Spinal cord (tissue), 10 donors: ENCODE results near the gene ORMDL2. TPM values are rescaled to one million over a fixed set of nuclear protein-coding genes. Genes with fewer than 3 reads are reported as not detected.

Experiments used
- DNase-seq, 6 donors: peaks; one replicate each; pipeline versions ENCODE4 v3.0.0 to v3.0.0-alpha.2; 2013 to 2015; ENCODE audit warnings: low spot score in 6 of 6, low read depth in 4 of 6
- H3K27ac ChIP-seq: one replicate; pipeline ENCODE4 v1.5.1; 2013; ENCODE audit warnings: low read depth, low read length, control low read depth
- H3K27me3 ChIP-seq: one replicate; pipeline ENCODE4 v1.6.1; 2013; ENCODE audit warnings: low read length; ENCODE audit not compliant: control insufficient read depth, insufficient read depth
- H3K36me3 ChIP-seq: one replicate; pipeline ENCODE4 v1.6.1; 2013; ENCODE audit warnings: low read length; ENCODE audit not compliant: control insufficient read depth, insufficient read depth
- H3K4me1 ChIP-seq: one replicate; pipeline ENCODE4 v1.6.1; 2013; ENCODE audit warnings: low read length; ENCODE audit not compliant: control insufficient read depth, insufficient read depth
- H3K4me3 ChIP-seq: one replicate; pipeline ENCODE4 v1.5.1; 2013; ENCODE audit warnings: low read depth, low read length, control low read depth
- H3K9me3 ChIP-seq: one replicate; pipeline ENCODE4 v1.6.1; 2013; ENCODE audit warnings: low read length; ENCODE audit not compliant: control insufficient read depth, insufficient read depth
- WGBS: methylation state at CpG from one replicate; pipeline ENCODE4 v1.1.5; 2013; ENCODE audit warnings: missing lambda C conversion rate; ENCODE audit not compliant: insufficient coverage; 5-methylcytosine and 5-hydroxymethylcytosine counted together
- polyA plus RNA-seq, 2 donors: library from polyadenylated mRNA; unstranded; fragments of 120-200 nt; gene quantifications; one replicate each; pipeline ENCODE4 v1.2.1, GENCODE V29; 2013; ENCODE audit not compliant: insufficient read length in 2 of 2
- total RNA-seq, 2 donors: library from RNA; depleted of rRNA in 1 of 2; stranded (reverse); fragments of 120-200 nt in 1 of 2; fragments of >200 nt in 1 of 2; gene quantifications; one replicate each; pipeline versions ENCODE4 v1.2.3 to v1.2.4, GENCODE V29; 2013 to 2014
- donor health status: healthy.

Gene ORMDL2
- total and polyA plus RNA-seq, 4 donors = 12.6 to 29.9 (median 24.5) TPM

DNA sequence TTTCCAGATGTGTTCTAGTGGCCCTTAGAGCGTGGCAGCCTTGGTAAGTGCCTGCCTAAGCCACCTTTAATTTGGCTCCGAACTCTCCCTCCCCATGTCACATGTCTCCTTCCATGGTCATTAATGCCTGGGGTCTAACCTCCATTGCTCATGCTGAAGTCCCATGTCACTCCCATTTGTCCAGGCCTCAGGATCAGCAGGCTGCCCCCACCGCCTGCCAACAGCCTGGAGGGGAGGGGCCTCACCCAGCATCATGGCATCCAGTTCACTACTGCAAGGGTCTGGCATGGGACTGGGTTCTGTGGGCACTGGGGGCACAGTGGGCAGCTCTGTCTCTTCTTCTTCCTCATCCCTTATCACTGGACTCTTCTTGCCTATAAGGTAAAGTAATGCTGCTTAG lies 20.5 kb downstream of the ORMDL2 start:
- WGBS = 82% methylated on average over 3 of the region's 3 CpGs
- Histone ChIP-seq H3K9me3 (no peaks in the 10 kb centered on the region), H3K4me1 (peaks cover 1% of the 10 kb centered on the region), H3K4me3 (no peak overlapping the region), H3K27me3 (no peaks in the 10 kb centered on the region), H3K36me3 (peaks cover 11% of the 10 kb centered on the region), H3K27ac (no peak overlapping the region)
- no peak for DNase-seq

DNA sequence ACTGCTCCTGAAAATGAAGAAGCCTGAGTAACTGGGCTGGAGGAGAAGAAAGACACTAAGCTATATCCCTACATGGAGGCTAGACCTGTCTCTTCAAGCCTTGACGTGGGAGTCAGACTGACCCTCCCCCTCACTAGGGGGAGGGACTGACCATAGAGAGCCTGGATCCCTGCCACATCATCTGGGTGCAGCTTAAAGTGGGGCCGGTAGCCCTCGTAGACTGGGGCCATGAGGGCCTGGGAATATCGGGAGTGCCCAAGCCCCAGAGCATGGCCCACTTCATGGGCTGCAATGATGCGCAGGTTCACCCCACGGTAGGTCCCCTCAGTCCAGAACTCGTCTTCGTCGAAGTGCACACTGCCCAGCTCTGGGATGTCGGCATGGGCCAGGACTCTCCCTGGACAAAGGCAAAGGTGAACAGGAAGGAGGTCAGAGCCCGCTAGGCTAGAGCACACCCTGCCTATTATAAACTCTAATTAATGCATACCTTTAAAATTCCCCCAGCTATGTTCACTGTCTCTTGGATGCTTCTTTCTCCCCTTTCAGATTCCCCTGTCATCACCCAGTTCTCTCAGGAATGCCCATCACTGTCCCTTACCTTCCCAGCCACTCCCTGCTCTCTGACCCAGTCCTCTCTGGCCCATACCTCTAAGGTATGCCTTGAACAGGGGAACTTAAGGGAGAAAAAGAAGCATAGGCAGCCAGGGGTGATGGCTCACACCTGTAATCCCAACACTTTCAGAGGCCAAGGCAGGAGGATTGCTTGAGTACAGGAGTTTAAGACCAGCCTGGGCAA lies 21.7 kb downstream of the ORMDL2 start:
- Histone ChIP-seq H3K9me3 (no peaks in the 10 kb centered on the region), H3K36me3 (peaks cover 7% of the 10 kb centered on the region), H3K27ac (no peak overlapping the region), H3K4me1 (no peaks in the 10 kb centered on the region), H3K27me3 (no peaks in the 10 kb centered on the region), H3K4me3 (no peak overlapping the region)
- DNase-seq = no peak
- 91% methylated on average over 9 of the region's 11 CpGs for WGBS

DNA sequence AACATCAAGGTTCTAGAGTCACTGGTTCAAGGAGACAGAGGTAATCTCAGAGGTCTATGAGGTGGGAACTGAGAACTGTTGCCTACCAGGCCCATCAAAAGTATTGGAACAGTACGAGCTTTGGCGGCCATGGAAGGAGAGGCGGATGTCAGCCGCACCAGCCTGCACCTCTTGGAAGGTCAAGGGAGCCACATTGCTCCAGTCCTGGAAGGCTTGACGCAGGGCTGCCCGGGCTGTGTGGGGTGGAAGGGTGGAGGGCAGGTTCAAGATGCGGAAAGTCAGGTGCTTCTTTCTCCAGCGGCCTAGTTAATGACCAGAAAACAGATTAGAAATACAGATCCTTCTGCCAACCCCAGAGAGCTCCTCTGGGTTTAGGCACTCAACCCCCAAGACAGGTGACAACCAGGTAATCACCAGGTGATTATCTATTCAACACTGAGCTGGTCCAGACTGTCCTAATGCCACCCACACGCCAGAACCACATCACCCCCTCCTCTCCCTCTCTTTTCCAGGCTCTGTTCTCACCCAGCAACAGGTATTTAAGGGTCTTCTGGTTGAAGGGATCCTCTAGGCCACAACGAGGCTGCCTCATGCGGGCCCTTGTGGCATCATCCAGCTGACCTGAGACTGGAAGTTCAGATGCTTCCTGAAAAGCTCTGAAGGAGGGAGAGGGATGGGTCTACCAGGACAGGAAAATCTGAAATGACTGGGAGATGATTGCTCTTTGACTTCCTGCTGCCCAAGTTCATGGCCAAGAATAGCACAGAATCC lies 22.9 kb downstream of the ORMDL2 start:
- Histone ChIP-seq H3K36me3 (no peaks in the 10 kb centered on the region), H3K27ac (no peak overlapping the region), H3K27me3 (no peaks in the 10 kb centered on the region), H3K4me3 (no peak overlapping the region), H3K9me3 (no peaks in the 10 kb centered on the region), H3K4me1 (no peaks in the 10 kb centered on the region)
- no peak for DNase-seq
- 91% methylated on average over 7 of the region's 11 CpGs for WGBS

DNA sequence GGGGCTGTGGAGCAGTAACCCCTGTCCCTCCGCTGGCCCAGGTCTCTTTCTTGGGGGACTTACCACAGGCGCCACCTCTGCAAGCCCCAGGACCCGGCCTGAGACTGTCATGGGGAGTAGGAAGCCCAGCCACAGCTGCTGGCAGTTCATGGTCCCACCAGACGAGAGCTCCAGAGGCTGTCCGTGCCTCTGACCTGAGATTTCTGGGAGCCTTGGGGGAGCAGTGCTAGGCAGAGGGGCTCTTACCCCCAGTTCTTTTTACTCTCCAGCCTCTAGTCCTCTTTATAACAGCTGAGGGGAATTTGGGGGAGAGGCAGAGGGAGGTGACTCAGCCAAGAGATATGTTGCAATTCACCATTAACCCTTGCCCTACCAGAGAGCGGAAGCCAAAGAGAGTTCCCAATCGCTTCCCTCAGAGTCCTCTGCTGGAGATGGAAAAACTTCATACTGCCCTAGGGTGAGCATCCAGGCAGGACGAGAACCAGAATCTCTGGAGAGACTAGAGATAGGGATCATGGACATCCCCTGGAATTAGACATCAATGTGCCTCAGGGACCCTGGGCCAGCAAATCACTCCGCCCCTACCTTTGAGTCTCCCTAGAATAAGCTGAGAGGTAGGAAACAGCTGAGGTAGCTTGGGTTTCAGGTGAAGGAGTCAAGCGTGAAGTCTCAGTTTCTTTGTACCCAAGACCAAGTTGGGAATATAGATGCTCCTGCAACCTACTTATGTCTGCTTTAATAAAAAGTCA lies 25.0 kb downstream of the ORMDL2 start, which contains the start of gene MMP19:
Gene MMP19 (minus strand): TSS at position 256 of the 749 bp plus-strand sequence. CDS start 106 bp downstream, at position 150.
- DNase-seq = no peak
- H3K27me3 ChIP-seq = no peaks in the 10 kb centered on the region
- H3K9me3 ChIP-seq = no peaks in the 10 kb centered on the region
- H3K36me3 ChIP-seq = no peaks in the 10 kb centered on the region
- H3K4me3 ChIP-seq = no peak within 1 kb of the TSS
- WGBS = 52% methylated on average over 7 of the region's 10 CpGs
- no peak within 1 kb of the TSS for H3K27ac ChIP-seq
- peaks cover 4% of the 10 kb centered on the region for H3K4me1 ChIP-seq

DNA sequence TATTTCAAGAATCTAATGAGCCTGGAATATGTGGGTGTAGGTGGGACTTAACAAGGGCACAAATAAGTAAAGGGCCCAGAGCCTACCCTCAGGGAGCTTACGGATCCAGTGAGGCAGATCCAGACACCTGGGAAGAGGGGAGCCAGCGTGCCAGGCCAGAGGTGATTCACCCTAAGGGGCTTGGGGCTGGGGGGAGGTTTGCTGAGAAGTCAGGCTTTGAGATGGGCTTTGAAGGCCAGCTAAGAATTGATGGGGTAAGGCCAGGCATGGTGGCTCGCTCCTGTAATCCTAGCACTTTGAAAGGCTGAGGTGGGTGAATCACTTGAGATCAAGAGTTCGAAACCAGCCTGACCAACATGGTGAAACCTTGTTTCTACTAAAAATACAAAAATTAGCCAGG lies 25.6 kb downstream of the ORMDL2 start:
- DNase-seq = no peak
- peaks cover 4% of the 10 kb centered on the region for H3K4me1 ChIP-seq
- no peak overlapping the region for H3K4me3 ChIP-seq
- H3K36me3 ChIP-seq = no peaks in the 10 kb centered on the region
- H3K27me3 ChIP-seq = no peaks in the 10 kb centered on the region
- H3K27ac ChIP-seq = no peak overlapping the region
- H3K9me3 ChIP-seq = no peaks in the 10 kb centered on the region
- 100% methylated on average over 3 of the region's 4 CpGs for WGBS

DNA sequence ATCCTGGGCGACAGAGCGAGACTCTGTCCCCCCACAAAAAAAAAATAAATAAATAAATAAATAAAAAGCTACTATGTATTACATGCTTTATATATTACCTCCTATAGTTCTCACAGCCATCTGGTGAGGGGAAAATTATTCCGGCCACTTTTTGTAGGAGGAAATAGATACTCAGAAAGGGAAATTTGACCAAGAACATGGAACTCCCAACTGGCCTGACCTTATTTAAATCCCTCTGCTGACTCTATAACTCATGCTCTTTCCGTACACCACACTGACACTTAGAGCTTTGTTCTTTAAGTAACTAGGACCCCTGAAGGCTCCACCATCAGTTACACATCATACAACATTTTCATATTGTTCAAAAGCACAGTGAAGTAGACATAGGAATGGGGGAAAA lies 27.1 kb downstream of the ORMDL2 start:
- Histone ChIP-seq H3K9me3 (no peaks in the 10 kb centered on the region), H3K36me3 (no peaks in the 10 kb centered on the region), H3K27ac (no peak overlapping the region), H3K27me3 (no peaks in the 10 kb centered on the region), H3K4me1 (peaks cover 4% of the 10 kb centered on the region), H3K4me3 (no peak overlapping the region)
- no peak for DNase-seq
- WGBS = no CpG with 5 or more reads among the region's 4 CpGs

DNA sequence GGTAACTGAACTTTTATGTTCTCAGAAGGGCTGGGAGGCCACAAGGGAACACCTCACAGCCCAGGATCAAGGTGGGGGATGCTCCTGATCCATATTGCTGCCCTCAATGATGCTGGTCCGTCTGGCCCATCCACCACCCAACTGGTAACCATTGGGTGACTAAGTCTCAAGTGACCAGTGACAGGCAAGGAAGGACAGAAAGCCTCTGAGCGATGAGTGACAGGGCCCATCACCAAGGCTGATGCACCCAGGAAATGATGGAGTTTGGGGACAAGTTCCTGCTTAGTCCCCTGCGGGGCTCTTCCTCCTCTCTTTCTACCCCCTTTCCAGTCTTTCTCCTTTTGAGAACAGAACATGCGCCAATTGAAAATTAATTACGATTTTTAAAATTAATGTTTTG lies 27.5 kb downstream of the ORMDL2 start:
- Histone ChIP-seq H3K27ac (no peak overlapping the region), H3K4me3 (no peak overlapping the region), H3K4me1 (peaks cover 4% of the 10 kb centered on the region), H3K36me3 (no peaks in the 10 kb centered on the region), H3K9me3 (no peaks in the 10 kb centered on the region), H3K27me3 (no peaks in the 10 kb centered on the region)
- DNase-seq = no peak
- WGBS = 88% methylated on average over 2 of the region's 5 CpGs

DNA sequence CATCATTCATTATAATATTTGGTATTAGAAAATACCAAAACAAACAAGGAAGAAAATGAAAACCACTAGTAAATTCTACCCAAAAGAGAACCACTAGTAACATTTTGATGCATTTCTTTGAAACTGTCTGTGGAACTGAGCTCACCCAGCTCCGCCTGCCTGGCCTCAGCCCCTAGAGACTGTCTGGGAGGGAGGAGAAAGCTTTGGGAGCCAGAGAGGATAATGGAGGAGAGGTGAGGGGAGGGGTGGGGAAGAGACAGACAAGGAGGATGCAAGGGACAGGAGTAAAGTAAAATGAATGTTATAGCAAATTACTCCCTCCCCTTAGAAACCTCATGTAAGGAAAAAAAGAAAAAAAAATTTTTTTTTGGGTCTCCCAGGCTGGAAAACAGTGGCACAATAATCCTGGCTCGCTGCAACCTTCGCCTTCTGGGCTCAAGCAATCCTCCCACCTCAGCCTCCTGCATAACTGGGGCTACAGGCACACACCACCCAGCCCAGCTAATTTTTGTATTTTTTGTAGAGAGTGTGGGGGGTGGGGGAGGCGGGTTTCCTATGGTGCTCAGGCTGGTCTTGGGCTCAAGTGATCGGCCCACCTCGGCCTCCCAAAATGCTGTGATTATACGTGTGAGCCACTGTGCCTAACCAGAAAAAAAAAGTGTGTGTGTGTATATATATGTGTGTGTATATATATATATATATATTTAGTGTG lies 28.1 kb downstream of the ORMDL2 start:
- Histone ChIP-seq H3K4me3 (no peak overlapping the region), H3K4me1 (peaks cover 4% of the 10 kb centered on the region), H3K36me3 (no peaks in the 10 kb centered on the region), H3K9me3 (no peaks in the 10 kb centered on the region), H3K27ac (no peak overlapping the region), H3K27me3 (no peaks in the 10 kb centered on the region)
- WGBS = 40% methylated on average over 1 of the region's 7 CpGs
- no peak for DNase-seq

DNA sequence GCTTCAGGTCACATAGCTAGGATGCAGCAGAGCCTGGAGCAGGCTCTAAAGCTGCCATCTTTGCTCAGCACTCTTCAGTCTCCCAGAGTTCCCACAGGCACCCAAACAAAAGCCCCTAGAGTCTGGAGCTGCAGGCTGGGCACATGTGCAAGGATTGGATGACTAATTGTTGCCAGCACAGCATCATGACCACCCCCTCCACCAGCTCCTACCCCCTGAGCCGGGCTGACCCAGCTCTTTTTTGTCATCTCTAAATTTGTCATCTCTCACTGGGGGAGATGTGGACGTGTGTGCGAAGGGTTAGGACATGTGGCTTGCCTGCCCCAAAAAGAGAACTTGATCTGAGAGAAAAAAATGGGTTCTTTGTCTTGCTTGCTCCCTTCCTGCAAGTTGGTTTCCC lies 29.2 kb downstream of the ORMDL2 start:
- DNase-seq = no peak
- 80% methylated on average over 1 of the region's 3 CpGs for WGBS
- Histone ChIP-seq H3K36me3 (no peaks in the 10 kb centered on the region), H3K4me3 (no peak overlapping the region), H3K27ac (peak overlapping the region; percentile 87), H3K27me3 (no peaks in the 10 kb centered on the region), H3K9me3 (no peaks in the 10 kb centered on the region), H3K4me1 (peaks cover 4% of the 10 kb centered on the region)
